H9 (cell line): ENCODE results near the gene NT5DC3. TPM values are rescaled to one million over a fixed set of nuclear protein-coding genes. Genes with fewer than 3 reads are reported as not detected.

Experiments used
- DNase-seq: peaks from one replicate; pipeline ENCODE4 v3.0.0-alpha.2; 2017
- H2AFZ ChIP-seq: one replicate; pipeline ENCODE4 v1.6.1; 2013; ENCODE audit warnings: mild to moderate bottlenecking, low read length, control low read depth, moderate library complexity
- H2AK5ac ChIP-seq: 2 replicates; pipeline ENCODE4 v1.6.1; 2013; ENCODE audit warnings: low read length, control low read depth, mixed read lengths; ENCODE audit not compliant: insufficient read length
- H2BK120ac ChIP-seq: one replicate; pipeline ENCODE4 v1.6.1; 2013; ENCODE audit warnings: low read depth, mild to moderate bottlenecking, low read length, control low read depth, inconsistent platforms; ENCODE audit not compliant: poor library complexity, severe bottlenecking
- H2BK12ac ChIP-seq: 2 replicates; pipeline ENCODE4 v1.6.1; 2013; ENCODE audit warnings: low read length, control low read depth, mixed read lengths, low read depth; ENCODE audit not compliant: insufficient read length
- H2BK15ac ChIP-seq: 2 replicates; pipeline ENCODE4 v1.6.1; 2013; ENCODE audit warnings: low read depth, low read length, control low read depth
- H2BK20ac ChIP-seq: one replicate; pipeline ENCODE4 v1.6.1; 2013; ENCODE audit warnings: low read depth, mild to moderate bottlenecking, low read length, control low read depth, inconsistent platforms; ENCODE audit not compliant: poor library complexity, severe bottlenecking
- H2BK5ac ChIP-seq: 2 replicates; pipeline ENCODE4 v1.6.1; 2013; ENCODE audit warnings: low read length, control low read depth, mixed read lengths; ENCODE audit not compliant: insufficient read length
- H3K14ac ChIP-seq: 2 replicates; pipeline ENCODE4 v1.6.1; 2013; ENCODE audit warnings: low read length, control low read depth; ENCODE audit not compliant: insufficient read depth
- H3K18ac ChIP-seq: 2 replicates; pipeline ENCODE4 v1.6.1; 2013; ENCODE audit warnings: low read depth, mild to moderate bottlenecking, mixed read lengths, low read length, control low read depth; ENCODE audit not compliant: insufficient read length
- H3K23ac ChIP-seq: 2 replicates; pipeline ENCODE4 v1.6.1; 2013; ENCODE audit warnings: low read length, control low read depth, mixed read lengths, low read depth; ENCODE audit not compliant: insufficient read length
- H3K23me2 ChIP-seq: 2 replicates; pipeline ENCODE4 v1.6.1; 2013; ENCODE audit warnings: low read depth, mild to moderate bottlenecking, mixed read lengths, low read length, control low read depth; ENCODE audit not compliant: insufficient read length, poor library complexity, severe bottlenecking
- H3K27ac ChIP-seq: 2 replicates; pipeline ENCODE4 v1.5.1; 2013; ENCODE audit warnings: low read length, control low read depth, mixed read lengths, low read depth; ENCODE audit not compliant: insufficient read length
- H3K27me3 ChIP-seq: 2 replicates; pipeline ENCODE4 v1.6.1; 2013; ENCODE audit warnings: low read length, control low read depth, inconsistent platforms; ENCODE audit not compliant: insufficient read depth
- H3K4ac ChIP-seq: 2 replicates; pipeline ENCODE4 v1.6.1; 2013; ENCODE audit warnings: low read depth, mild to moderate bottlenecking, control low read depth, inconsistent platforms, low read length, moderate library complexity
- H3K4me1 ChIP-seq: 2 replicates; pipeline ENCODE4 v1.6.1; 2013; ENCODE audit warnings: low read length, control low read depth, inconsistent platforms; ENCODE audit not compliant: insufficient read depth
- H3K4me2 ChIP-seq: 2 replicates; pipeline ENCODE4 v1.6.1; 2013; ENCODE audit warnings: low read length, control low read depth, mixed read lengths; ENCODE audit not compliant: insufficient read length, insufficient read depth
- H3K56ac ChIP-seq: 2 replicates; pipeline ENCODE4 v1.6.1; 2013; ENCODE audit warnings: low read depth, mild to moderate bottlenecking, mixed read lengths, low read length, control low read depth; ENCODE audit not compliant: insufficient read length
- H3K79me1 ChIP-seq: 2 replicates; pipeline ENCODE4 v1.6.1; 2013; ENCODE audit warnings: low read depth, mild to moderate bottlenecking, moderate library complexity, low read length, control low read depth, inconsistent platforms; ENCODE audit not compliant: insufficient read depth, poor library complexity, severe bottlenecking
- H3K79me2 ChIP-seq: 2 replicates; pipeline ENCODE4 v1.6.1; 2013; ENCODE audit warnings: low read length, control low read depth, inconsistent platforms; ENCODE audit not compliant: insufficient read depth
- H3K9ac ChIP-seq: 2 replicates; pipeline ENCODE4 v1.6.1; 2013; ENCODE audit warnings: low read length, control low read depth, mixed read lengths; ENCODE audit not compliant: insufficient read length; ENCODE audit errors: extremely low read depth
- H3K9me3 ChIP-seq: one replicate; pipeline ENCODE4 v1.6.1; 2013; ENCODE audit warnings: low read depth, low read length, inconsistent platforms; ENCODE audit not compliant: control insufficient read depth
- H3T11ph ChIP-seq: one replicate; pipeline ENCODE4 v1.6.1; 2013; ENCODE audit warnings: mild to moderate bottlenecking, low read length, control low read depth, inconsistent platforms
- H4K20me1 ChIP-seq: one replicate; pipeline ENCODE4 v1.6.1; 2013; ENCODE audit not compliant: control insufficient read depth, insufficient read length, insufficient read depth
- H4K5ac ChIP-seq: 2 replicates; pipeline ENCODE4 v1.6.1; 2013; ENCODE audit warnings: low read depth, mild to moderate bottlenecking, mixed read lengths, low read length, control low read depth; ENCODE audit not compliant: insufficient read length
- H4K8ac ChIP-seq: replicated peaks from 2 replicates; pipeline ENCODE4 v1.6.1; 2013; ENCODE audit warnings: low read length, control low read depth, mixed read lengths, low read depth; ENCODE audit not compliant: insufficient read length
- H4K91ac ChIP-seq: 2 replicates; pipeline ENCODE4 v1.6.1; 2013; ENCODE audit warnings: low read depth, mild to moderate bottlenecking, moderate library complexity, mixed read lengths, low read length, control low read depth; ENCODE audit not compliant: insufficient read length
- H3K27ac Mint-ChIP-seq, 3 experiments: 2 replicates in 2 of 3; 3 replicates in 1 of 3; pipeline ENCODE4 v1.8.0; 2020 to 2021; ENCODE audit warnings: mixed read lengths in 3 of 3, mild to moderate bottlenecking in 1 of 3, moderate library complexity in 1 of 3
- H3K27me3 Mint-ChIP-seq: 2 replicates; pipeline ENCODE4 v1.8.0; 2021; ENCODE audit warnings: low read depth, mild to moderate bottlenecking, moderate library complexity, mixed read lengths
- H3K36me3 Mint-ChIP-seq, 3 experiments: 2 replicates in 2 of 3; 3 replicates in 1 of 3; pipeline ENCODE4 v1.8.0; 2020 to 2021; ENCODE audit warnings: low read depth in 3 of 3, mixed read lengths in 3 of 3; ENCODE audit not compliant: insufficient read depth in 1 of 3
- H3K4me1 Mint-ChIP-seq, 2 experiments: 2 replicates each; pipeline ENCODE4 v1.8.0; 2020; ENCODE audit warnings: mixed read lengths in 2 of 2
- H3K4me3 Mint-ChIP-seq, 2 experiments: 2 replicates in 1 of 2; 3 replicates in 1 of 2; pipeline ENCODE4 v1.8.0; 2020 to 2021; ENCODE audit warnings: mild to moderate bottlenecking in 2 of 2, mixed read lengths in 2 of 2, moderate library complexity in 1 of 2
- H3K9me3 Mint-ChIP-seq, 2 experiments: 2 replicates in 1 of 2; 3 replicates in 1 of 2; pipeline ENCODE4 v1.8.0; 2020; ENCODE audit warnings: mild to moderate bottlenecking in 2 of 2, mixed read lengths in 2 of 2, moderate library complexity in 1 of 2
- WGBS: extraction: QIAGEN DNeasy Blood & Tissue Kit; methylation state at CpG from one replicate; pipeline ENCODE4 v1.1.7; 2013; ENCODE audit warnings: missing lambda C conversion rate, low lambda C conversion rate, mixed read lengths; ENCODE audit not compliant: insufficient read length; ENCODE audit errors: extremely low coverage; 5-methylcytosine and 5-hydroxymethylcytosine counted together
- total RNA-seq: library from RNA; stranded (reverse); gene quantifications from 2 replicates; pipeline ENCODE4 v1.2.1, GENCODE V29; 2021
- TF ChIP-seq, protein P1 (sequence below): fragments of 200-600 bp; sonication (generic); conservative IDR thresholded peaks from 3 replicates; pipeline ENCODE4 v1.8.0; 2021; ENCODE audit warnings: antibody characterized with exemption, mild to moderate bottlenecking

NT5DC3 gene
- total RNA-seq, 1 experiment from 2014 or later = 13.6 TPM

DNA sequence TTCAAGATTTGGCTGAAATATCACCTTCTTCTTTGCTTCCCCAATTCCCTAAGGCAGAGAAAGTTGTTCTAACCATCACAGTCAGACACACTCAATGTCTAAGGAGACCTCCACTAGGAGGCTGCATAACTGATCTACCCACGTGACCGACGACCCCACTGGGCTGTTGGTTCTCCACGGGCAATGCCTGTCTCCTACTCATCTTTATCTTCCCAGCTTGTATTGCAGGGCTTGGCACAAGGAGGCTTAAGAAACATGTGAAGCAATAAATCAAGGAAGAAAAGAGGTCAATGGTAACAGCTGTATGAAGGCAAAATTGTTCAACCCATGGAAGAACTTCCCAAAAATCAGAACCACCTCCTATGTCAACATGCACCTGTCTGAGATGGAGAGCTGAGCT, 27.1 kb downstream of the NT5DC3 start:
- Histone ChIP-seq H4K5ac (no peak overlapping the region), H2BK20ac (no peak overlapping the region), H4K8ac (no peak overlapping the region), H2AK5ac (no peak overlapping the region), H3T11ph (no peak overlapping the region), H4K91ac (no peak overlapping the region), H2BK12ac (no peak overlapping the region), H3K4ac (no peak overlapping the region), H2BK5ac (no peak overlapping the region), H3K14ac (no peak overlapping the region), H3K27ac (no peak overlapping the region), H3K79me1 (no peaks in the 10 kb centered on the region), H2BK120ac (no peak overlapping the region), H3K79me2 (no peaks in the 10 kb centered on the region), H2BK15ac (no peak overlapping the region), H3K23me2 (no peaks in the 10 kb centered on the region), H3K4me1 (no peaks in the 10 kb centered on the region), H3K56ac (no peak overlapping the region), H3K4me2 (no peak overlapping the region), H3K27me3 (no peaks in the 10 kb centered on the region), H3K18ac (no peak overlapping the region), H3K9me3 (no peaks in the 10 kb centered on the region), H4K20me1 (no peaks in the 10 kb centered on the region), H3K23ac (no peak overlapping the region), H2AFZ (no peak overlapping the region), H3K9ac (no peak overlapping the region)
- WGBS = no CpG with 5 or more reads among the region's 4 CpGs
- Mint-ChIP-seq H3K36me3 (peaks cover 2 to 34% (median 14%) of the 10 kb centered on the region in 3 experiments; a peak in 5 of 7 replicates), H3K4me3 (no peak overlapping the region), H3K4me1 (0 out of 4 replicates have a peak, but pooled peaks cover 0 to 4% of the 10 kb centered on the region in 2 experiments), H3K27me3 (no peaks in the 10 kb centered on the region), H3K27ac (no peak overlapping the region), H3K9me3 (no peaks in the 10 kb centered on the region)
- TF ChIP-seq, protein P1, sequence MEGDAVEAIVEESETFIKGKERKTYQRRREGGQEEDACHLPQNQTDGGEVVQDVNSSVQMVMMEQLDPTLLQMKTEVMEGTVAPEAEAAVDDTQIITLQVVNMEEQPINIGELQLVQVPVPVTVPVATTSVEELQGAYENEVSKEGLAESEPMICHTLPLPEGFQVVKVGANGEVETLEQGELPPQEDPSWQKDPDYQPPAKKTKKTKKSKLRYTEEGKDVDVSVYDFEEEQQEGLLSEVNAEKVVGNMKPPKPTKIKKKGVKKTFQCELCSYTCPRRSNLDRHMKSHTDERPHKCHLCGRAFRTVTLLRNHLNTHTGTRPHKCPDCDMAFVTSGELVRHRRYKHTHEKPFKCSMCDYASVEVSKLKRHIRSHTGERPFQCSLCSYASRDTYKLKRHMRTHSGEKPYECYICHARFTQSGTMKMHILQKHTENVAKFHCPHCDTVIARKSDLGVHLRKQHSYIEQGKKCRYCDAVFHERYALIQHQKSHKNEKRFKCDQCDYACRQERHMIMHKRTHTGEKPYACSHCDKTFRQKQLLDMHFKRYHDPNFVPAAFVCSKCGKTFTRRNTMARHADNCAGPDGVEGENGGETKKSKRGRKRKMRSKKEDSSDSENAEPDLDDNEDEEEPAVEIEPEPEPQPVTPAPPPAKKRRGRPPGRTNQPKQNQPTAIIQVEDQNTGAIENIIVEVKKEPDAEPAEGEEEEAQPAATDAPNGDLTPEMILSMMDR = no peak
- DNase-seq = no peak
